ENCODE measurements around the gene STON2.
"Not testable (repeated sequence)": the region's sequence is repeated elsewhere in the genome, so short reads cannot be mapped to it uniquely, and the experiment has no call there.

The STON2 gene

DNA sequence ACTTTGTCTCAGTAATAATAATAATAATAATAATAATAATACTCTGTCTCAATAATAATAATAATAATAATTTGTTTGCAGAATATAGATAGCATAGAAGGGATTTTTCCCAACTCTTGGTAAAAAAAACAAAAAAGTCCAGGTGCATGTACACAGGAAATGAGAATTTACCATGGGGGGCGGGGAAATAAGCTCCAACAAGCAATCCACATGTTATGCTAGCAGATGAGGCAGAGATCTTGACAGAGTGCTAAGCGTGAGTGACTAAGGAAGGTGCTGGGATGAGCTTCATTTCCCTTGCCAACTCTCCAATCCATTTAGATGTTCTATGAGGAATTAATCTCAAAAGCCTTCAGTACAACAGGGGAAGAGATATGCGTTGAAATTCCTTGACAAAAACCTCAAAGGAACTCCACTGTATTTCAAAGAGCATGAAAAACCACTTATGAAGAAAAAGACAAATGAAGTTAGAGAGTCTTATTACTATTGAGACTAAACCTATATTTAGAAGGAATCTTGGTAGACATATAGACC lies 134.4 kb downstream of the STON2 start:
- DNase-seq (ENCODE audit: low spot score): no peak

DNA sequence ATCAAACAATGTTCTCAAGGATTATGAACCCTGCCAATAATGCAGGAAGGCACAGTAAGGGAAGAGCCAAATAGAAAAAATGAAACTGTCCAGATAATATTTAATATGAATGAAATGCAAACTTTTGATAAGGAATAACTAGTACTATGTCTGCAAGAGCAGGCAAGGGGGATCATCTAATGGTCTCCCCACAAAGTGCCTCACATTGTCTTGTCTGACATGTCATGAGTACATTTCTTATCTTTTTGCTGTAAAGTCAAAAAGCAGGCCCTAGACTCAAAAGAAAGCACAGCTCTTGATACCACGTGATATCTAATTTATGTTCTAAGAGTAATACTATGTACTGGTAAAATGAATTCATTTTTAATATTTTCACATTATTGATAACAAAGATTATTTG lies 135.5 kb downstream of the STON2 start:
- DNase-seq (ENCODE audit: low spot score): no peak

DNA sequence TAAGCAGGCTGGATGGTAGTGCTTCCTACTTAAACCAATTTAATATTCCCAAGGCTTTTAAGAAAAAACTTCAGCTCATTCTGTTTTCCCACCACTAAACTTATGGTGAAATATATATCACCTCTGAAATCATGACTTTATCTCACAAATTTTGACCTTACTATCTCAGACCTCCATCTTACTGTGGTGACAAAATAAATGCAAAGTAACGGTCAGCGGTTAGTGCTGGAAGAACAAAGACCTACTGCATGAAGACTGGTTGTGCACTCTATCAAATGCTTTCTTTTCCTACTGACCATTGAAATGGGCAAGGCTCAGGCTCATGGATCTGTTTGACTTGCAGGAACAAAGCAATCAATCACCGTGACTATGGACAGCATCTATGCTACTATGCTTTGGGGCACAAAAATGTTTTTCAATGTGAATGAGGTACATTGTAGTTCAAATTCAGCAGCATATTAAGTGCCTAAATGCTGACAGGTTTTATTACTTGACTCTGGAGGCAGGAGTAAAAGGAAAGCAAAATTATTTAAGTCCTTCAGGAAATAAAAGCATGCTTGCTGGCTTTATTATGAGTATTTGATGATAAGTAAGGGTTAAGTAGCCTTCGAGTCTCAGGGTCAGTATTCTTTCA lies 136.2 kb downstream of the STON2 start:
- no peak for DNase-seq (ENCODE audit: low spot score)

DNA sequence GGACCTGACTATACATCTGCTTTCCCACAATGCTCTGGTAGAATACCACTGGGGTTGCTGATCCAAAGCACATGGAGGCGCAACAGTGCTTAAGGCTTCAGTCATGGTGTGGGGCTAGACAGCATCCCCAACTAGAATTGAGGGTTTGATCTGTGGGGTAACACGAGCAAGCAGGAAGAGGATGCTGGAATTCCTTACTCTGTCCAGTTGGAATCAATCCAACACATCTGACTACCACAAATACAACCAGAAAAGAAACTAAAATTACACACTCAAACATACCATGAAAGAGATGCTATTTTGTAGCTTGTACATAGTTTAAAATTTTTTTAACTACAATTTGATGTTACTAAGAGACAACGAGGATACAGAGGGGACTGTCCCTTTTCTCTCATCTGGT lies 138.9 kb downstream of the STON2 start:
- DNase-seq (ENCODE audit: low spot score): no peak

DNA sequence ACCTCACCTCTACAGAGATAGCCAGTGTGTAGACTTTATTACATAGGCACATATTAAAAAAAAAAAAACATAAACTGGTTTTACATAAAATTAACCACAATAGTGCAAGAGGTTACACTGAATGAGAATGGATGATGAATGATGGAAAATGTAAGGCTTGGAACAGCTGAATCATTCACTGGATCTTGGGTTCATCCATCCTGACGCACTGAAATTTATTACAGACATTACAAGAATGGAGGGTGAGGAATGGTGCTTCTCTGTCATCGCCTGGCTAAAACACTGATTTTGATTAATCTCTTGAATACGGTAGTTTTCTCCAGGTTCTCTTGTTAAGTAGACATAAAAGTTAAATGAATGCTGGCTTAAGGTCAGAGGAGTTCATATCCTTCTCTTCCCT lies 139.4 kb downstream of the STON2 start:
- no peak for DNase-seq (ENCODE audit: low spot score)

DNA sequence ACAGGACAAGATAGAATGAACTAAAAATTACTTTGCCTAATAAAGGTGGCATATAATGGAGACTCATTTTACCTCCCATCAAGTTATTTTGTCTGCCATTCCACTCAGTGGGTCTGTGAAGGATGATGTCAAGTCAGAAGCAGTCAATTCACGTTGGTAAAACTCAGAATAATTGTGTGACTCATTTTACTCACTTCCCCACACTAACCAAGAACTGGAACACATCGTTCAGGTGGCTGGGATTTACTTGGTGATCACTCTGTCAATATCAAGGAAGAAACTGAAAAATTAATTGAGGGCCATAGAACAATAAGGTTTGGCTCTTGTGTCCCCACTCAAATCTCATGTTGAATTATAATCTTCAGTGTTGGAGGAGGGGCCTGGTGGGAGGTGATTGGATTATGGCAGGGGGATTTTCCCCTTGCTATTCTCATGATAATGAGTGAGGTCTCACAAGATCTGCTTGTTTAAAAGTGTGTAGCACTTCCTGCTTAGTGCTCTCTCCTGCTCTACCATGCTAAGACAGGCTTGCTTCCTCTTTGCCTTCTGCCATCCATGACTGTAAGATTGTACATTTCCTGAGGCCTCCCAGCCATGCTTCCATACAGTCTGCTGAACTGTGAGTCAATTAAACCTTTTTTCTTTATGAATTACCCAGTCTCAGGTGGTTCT lies 143.7 kb downstream of the STON2 start:
- DNase-seq (ENCODE audit: low spot score): no peak

DNA sequence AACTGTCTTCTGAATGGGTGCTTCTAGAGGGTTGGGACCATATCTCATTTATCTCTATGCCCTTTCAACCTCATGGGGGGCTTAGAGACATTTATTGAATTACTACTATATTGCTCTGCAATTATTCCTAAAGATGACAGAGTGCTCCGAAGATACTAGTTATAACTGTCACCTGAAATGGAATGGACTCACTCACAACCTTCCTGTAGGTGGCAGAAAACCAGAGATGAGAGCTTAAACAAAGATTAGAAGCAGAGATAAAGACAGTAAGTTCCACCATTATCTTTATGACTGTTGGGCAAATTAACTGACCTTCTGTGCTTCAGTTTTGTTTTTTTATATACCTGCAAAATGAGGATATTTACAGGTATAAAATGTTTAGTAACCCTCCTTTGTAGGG lies 147.8 kb downstream of the STON2 start:
- DNase-seq (ENCODE audit: low spot score): no peak

DNA sequence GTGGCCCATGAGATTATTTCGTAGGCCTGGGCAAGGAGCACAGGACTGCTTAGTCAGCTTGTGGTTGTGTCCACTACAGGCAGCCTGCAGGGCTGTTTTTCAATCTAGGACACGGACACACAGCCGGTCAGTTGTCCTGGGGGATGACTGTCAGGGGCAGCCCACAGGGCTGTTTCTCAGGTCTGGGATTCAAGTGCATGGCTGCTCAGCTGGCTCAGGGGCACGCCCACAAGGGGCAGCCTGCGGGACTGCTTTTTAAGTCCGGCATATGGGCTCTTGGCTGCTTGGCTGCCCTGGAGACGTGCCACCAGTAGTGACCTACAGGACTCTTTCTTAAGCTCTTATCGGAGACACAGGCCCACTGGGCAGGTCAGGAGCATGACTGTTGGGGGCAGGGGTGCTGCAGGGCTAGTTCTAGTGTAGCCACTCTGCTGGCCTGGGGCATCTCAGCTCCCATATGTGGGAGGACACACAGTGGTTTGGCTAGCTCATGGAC lies 152.8 kb downstream of the STON2 start:
- DNase-seq (ENCODE audit: low spot score): no peak

DNA sequence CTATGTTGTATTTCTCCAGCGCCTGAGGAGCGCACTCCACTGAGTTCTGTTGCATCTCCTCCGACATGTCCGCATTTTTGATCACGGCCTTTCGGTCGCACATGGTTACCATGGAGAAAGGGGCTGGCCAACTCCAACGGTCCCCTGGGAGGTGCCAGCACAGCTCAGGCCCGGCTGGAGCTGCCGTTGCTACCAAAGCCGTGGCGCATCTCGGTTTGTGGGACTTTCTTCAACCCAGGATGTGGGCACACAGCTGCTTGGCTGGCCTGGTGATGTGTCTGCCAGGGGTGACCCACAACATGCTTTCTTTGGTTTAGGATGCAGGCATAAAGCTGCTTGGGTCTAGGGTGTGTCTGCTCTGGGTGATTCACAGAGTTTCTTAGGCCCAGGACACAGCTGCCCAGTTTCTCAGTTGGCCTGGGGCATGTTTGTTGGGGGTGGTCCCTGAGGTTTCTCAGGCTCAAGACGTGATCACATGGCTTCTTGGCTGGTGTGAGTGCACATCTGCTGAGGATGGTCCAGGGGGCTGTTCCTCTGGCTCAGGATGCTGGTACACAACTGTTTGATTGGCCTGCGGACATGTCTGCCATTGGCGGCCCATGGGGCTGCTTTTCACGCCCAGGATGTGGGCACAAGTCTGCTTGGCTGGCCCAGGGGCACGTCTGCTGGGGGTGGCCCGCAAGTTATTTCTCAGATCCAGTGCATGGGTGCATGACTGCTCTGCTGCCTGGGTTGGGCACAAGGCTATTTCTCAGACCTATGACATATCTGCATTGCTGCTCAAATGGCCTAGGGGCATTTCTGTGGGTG lies 153.5 kb downstream of the STON2 start:
- DNase-seq (ENCODE audit: low spot score): peak; percentile 51

DNA sequence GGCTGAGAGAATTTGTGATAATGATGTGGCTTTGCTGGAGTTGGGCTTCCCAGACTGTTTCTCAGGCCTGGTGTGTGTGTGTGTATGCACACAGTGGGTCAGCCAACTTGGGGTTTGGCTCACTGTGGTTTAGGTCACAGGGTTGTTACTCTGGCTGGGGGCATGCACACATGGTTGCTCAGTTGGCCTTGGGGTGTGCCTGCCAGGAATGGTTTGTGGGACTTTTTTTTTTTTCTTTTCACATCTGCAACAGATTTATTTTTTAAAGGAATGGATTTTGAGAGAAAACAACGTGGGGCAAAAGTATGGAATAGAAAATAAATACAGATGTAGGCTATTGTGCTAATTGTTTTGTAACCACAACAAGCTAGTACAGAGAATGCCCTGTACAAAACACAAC lies 154.4 kb downstream of the STON2 start:
- peak; percentile 22 for DNase-seq (ENCODE audit: low spot score)

DNA sequence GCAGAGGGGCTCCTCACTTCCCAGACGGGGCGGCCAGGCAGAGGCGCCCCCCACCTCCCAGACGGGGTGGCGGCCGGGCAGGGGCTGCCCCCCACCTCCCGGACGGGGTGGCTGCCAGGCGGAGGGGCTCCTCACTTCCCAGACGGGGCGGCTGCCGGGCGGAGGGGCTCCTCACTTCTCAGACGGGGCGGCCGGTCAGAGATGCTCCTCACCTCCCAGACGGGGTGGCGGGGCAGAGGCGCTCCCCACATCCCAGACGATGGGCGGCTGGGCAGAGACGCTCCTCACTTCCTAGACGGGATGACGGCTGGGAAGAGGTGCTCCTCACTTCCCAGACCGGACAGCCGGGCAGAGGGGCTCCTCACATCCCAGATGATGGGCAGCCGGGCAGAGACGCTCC lies 155.7 kb downstream of the STON2 start:
- not testable (repeated sequence) for DNase-seq (ENCODE audit: low spot score)

DNA sequence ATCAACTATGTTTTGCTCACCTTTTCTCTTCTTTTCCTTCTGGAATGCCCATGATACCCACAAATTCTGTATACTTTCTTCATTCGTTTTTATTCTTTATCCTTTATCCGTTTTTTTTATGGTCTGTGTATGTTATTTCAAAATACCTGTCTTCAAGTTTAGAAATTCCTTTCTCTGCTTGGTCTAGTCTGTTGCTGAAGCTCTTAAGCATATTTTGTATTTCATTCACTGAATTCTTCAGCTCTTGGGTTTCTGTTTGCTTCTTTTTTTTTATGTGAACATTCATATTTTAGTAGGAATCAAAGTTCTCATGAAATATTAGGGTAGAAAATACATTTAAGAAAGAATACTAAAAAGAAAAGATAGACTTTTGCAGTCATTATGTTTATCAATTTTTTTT lies 156.6 kb downstream of the STON2 start:
- no peak for DNase-seq (ENCODE audit: low spot score)

DNA sequence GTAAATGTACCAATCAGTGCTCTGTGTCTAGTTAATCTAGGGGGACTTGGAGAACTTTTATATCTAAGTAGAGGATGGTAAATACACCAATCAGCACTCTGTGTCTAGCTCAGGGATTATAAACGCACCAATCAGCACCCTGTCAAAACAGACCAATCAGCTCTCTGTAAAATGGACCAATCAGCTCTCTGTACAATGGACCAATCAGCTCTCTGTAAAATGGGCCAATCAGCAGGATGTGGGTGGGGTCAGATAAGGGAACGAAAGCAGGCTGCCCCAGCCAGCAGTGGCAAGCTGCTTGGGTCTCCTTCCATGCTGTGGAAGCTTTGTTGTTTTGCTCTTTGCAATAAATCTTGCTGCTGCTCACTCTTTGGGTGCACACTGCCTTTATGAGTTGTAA lies 163.3 kb downstream of the STON2 start:
- DNase-seq (ENCODE audit: low spot score): not testable (repeated sequence)

DNA sequence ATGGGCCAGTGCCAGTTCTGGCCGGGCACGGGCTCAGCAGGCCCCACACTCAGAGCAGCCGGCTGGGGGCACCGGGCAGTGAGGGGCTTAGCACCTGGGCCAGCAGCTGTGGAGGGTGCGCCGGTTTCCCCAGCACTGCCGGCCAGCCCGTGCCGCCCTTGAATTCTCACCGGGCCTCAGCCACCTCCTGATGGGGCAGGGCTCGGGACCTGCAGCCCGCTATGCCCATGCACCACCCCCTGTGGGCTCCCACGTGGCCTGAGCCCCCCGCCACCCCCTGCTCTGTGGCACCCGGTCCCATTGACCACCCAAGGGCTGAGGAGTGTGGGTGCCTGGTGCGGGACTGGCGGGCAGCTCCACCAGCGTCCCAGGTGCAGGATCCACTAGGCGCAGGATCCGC lies 164.0 kb downstream of the STON2 start:
- DNase-seq (ENCODE audit: low spot score): no peak

DNA sequence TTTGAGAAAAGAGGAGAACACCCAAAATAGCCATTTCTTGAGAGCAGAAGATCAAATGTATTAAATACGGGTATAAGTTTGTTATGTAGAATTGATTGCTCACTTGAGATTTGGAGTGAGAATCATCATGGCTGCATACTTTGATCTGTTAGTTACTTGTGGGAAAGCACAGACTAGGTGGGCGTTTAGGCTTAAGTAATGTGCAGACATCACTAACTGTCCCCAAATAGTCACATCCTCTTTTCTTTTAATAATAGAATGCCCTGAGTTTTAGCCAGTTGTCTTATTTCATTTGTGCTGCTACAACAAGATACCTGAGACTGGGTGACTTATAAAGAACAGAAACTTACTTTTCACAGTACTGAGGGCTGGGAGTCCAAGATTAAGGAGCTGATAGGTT lies 165.0 kb downstream of the STON2 start:
- DNase-seq (ENCODE audit: low spot score): no peak

DNA sequence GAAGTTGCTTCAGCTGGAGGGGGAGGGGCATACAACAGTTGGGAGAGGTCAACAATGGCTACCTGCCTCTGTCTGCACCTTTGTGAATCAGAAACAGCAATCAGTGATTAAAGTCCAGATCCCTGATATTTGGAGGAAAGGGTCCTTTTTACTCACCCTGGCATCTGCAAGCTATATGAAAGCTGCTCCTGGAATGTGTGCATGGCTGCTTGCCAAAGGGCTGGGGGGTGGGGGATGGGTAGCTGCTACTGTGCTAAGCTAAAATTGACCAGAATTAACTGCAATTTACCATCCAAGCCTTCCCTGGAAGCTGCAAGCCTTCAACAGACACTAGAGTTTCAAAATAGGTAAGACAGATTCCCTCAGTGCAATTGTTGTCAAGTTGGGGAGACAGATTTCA lies 165.8 kb downstream of the STON2 start:
- no peak for DNase-seq (ENCODE audit: low spot score)

DNA sequence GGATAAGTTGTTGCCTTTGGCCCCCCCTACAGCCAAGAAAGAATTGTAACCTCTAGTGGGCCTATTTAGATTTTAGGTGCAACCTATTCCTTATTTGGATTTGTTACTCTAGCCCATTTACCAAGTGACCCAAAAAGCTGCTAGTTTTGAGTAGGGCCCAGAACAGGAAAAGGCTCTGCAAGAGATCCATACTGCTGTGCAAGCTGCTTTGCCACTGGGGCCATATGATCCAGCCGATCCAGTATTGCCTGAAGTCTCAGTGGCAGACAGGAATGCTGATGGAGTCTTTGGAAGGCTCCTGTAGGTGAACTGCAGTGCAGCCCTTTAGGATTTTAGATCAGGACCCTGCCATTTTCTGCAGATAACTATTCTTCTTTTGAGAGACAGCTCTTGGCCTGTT lies 166.5 kb downstream of the STON2 start:
- DNase-seq (ENCODE audit: low spot score): no peak

DNA sequence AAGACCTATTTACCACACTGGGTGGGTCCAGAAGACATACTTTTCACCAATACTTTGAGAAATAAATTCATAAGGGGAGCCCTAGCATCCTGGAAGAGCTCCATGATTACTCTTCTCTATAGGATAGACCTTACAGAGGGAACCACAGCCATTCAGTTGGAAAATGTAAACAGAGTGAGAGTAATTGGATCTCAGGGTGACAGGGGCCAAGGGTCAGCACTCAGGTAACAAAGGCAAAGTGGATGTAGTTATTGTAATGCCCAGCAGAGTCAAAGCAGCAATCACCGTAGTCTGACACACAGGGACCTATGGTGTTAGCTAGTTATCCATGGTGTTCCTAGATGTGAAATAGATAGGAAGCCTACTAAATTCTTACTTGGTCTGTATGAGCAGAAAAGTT lies 168.6 kb downstream of the STON2 start:
- DNase-seq (ENCODE audit: low spot score): no peak

DNA sequence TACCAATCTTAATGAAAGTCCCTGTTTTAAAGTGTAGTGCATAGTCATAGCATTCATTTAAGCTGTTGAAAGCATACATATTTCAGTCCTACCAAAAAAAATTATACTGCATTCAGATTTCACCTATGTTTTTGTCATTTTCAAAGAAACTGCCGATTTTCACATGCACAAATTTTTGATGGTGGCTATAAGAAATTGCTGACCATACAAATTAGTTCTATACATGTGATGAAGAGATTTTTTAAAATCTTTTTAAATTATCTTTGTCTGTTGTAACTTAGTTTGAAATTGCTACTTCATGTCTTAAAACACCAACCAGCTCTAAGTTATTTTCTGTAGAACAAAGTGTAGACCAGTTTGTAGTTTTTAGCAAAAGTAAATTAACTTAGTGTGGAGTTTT lies 175.9 kb downstream of the STON2 start:
- DNase-seq (ENCODE audit: low spot score): no peak

DNA sequence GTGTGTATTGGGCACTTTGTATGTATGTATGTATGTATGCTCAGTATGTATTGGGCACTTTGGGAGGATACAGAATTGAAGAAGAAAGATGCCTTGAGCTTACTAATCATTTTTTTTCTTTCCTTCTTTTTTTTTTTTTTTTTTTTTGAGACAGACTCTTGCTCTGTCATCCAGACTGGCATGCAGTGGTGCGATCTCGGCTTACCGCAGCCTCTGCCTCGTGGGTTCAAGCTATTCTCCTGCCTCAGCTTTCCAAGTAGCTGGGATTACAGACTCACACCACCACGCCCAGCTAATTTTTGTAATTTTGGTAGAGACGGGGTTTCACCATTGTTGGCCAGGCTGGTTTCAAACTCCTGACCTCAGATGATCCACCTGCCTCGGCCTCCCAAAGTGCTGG lies 176.3 kb downstream of the STON2 start:
- not testable (repeated sequence) for DNase-seq (ENCODE audit: low spot score)

DNA sequence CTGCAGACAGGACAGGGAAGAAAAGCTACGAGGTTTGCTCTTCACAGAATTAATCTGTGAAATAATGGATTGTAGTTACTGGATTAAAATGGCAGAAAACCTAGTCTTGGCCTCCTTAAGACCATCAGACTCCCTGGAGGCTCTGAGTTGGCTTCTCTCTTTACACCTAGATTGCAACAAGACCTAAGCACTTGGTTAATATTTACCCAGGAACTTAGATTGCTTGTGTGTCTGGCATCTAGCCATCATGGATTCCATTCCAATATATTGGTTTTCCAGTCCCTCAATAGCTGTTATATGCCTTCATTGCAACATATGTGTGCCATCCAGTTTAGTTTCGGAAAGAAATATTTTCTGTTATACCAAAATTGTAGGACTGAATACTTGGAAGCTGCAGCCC lies 177.4 kb downstream of the STON2 start:
- DNase-seq (ENCODE audit: low spot score): no peak

DNA sequence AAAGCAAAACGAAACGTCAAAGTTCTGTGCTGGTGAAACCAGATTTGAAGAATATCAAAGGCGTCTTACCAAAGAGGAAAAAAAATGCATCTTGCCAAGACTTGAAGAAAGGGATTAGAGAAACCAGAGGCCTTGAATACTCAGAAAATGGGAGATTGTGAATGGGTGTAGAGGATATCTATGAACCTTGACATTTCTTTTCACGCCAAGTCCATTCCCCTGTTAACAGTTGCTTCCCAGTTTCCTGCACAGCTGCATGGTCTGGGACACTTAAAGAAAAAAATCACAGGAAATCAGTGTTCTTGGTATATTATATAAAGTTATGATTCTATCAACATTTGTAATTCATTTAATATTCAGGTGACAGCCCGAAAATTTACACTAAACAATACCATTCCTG lies 178.0 kb downstream of the STON2 start:
- DNase-seq (ENCODE audit: low spot score): no peak

DNA sequence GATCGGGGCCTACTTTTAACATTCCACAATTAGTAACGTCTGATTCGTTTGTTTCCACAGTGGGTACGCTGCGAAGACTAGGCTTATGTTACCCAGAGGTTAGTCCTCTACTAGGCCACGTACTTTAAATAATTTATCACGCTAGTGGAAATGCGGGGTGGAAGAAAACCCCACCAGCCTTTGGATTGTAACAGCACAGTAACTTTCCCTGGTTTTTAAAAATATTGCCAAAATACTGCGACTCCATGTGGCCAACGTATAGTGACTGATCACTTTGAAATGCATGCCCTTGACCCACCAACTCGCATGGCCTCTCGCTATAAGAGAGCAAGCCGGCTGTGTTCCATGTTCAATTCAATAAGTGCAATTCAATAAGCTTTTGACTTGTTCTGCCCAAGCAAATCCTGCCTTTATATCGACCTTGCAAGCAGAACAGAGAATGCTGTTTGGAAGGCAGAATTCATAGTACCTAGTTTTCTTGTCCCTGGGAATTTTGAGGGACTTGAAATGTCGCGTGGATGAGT lies 178.5 kb downstream of the STON2 start:
- no peak for DNase-seq (ENCODE audit: low spot score)

Data from GM03348 (cell line).